ENCODE results near the gene PNPLA6. TPM values are rescaled to one million over a fixed set of nuclear protein-coding genes. Genes with fewer than 3 reads are reported as not detected.
A peak's percentile ranks its signal among the peaks of the same experiment; 100 is the strongest.

Gene PNPLA6
- polyA plus RNA-seq, 3 donors = 11.2 to 178 (median 14.4) TPM

DNA sequence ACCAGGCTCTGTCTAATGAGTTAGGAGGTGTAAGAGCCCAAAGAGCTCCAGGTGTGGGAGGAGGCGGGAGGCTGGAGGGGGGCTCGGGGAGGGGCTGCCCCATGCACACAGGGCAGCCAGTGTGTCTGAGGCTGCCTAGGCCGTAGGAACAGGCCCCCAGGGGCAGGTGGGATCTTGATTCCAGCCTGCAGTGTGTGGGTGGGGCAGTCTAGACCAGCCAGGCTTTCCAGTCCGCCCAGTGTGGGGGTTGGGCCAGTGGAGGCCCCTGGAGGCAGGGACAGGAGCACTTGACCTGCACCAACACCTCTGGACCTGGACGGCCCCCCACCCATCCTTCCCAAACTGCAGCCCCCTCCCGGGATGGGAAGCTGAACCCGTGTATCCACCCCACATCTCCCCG lies 54.7 kb downstream of the PNPLA6 start:
- Mint-ChIP-seq H3K4me3 (no peak overlapping the region), H3K9me3 (peaks cover 0 to 8% (median 0%) of the 10 kb centered on the region in 7 donors), H3K36me3 (peaks cover 0 to 2% of the 10 kb centered on the region in 2 donors), H3K27ac (no peak overlapping the region), H3K4me1 (peaks cover 2% of the 10 kb centered on the region), H3K27me3 (ENCODE audit: low read depth in 3 of 3) (peaks cover 26 to 46% (median 45%) of the 10 kb centered on the region in 3 donors)
- intact Hi-C loops (cut with micrococcal nuclease) = no loop called here
- peaks cover 0 to 4% of the 10 kb centered on the region in 2 donors for H3K4me1 ChIP-seq (ENCODE audit: control insufficient read depth in 1 of 2, insufficient read depth in 2 of 2, low read length in 2 of 2)
- no peaks in the 10 kb centered on the region for H3K79me2 ChIP-seq (ENCODE audit: insufficient read depth, low read length)
- DNase-seq = no peak
- peaks cover 0 to 4% of the 10 kb centered on the region in 2 donors for H3K9me3 ChIP-seq (replicated peaks in 1 of 2; ENCODE audit: control insufficient read depth in 1 of 2, insufficient read depth in 1 of 2, low read length in 2 of 2)
- no peaks in the 10 kb centered on the region for H4K20me1 ChIP-seq (ENCODE audit: insufficient read depth, low read length)
- H3K9ac ChIP-seq (ENCODE audit: insufficient read depth, low read length, poor library complexity, severe bottlenecking) = no peak overlapping the region
- WGBS (ENCODE audit: insufficient coverage) = 78% methylated on average over 6 of the region's 8 CpGs
- H3K4me2 ChIP-seq (replicated peaks; ENCODE audit: extremely low read depth, low read length, poor library complexity, severe bottlenecking) = no peak overlapping the region
- TF ChIP-seq CTCF (IDR thresholded peaks at IDR 0.05) = no peak
- no peak overlapping the region for H2AFZ ChIP-seq (ENCODE audit: insufficient read depth, low read depth, low read length, poor library complexity, severe bottlenecking)
- peaks cover 10 to 22% of the 10 kb centered on the region in 2 donors for H3K27me3 ChIP-seq (ENCODE audit: control insufficient read depth in 2 of 2, insufficient read depth in 2 of 2, low read length in 2 of 2)
- no peak overlapping the region for H3K4me3 ChIP-seq (replicated peaks in 1 of 3; ENCODE audit: low read depth in 2 of 3, low read length in 3 of 3)
- no peaks in the 10 kb centered on the region for H3K36me3 ChIP-seq (replicated peaks in 1 of 2; ENCODE audit: control insufficient read depth in 1 of 2, insufficient read depth in 2 of 2, low read length in 2 of 2)
- no peak overlapping the region for H3K27ac ChIP-seq (ENCODE audit: low read depth in 1 of 2, low read length in 2 of 2)

DNA sequence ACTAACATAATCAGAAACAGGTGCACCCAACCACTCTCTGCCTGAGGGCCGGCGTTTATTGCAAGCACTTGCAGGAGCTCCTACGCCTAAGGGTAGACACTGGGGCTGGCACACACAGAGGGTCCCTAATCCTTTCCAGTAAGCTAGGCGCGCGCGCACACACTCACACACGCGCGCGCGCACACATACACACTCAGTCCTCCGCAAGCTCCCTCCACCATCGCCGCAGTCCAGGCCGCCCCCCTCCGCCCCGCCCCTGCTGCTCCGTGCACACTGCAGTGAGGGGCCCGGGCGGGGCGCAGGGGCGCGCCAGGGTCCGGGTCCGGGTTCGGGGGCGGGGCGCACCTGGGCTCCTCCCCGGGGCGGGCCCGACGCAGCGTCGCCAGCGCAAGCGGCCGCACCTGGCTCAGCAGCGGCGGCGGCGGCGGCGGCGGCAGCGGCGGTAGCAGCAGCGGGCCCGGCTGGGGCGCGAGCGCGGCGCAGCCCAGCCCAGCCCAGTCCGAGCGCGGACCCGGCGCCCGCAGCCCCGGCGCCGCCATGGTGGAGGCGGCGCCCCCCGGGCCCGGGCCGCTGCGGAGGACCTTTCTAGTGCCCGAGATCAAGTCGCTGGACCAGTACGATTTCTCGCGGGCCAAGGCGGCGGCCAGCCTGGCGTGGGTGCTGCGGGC lies 60.1 kb downstream of the PNPLA6 start, which contains the start of gene CAMSAP3:
CAMSAP3 (plus strand) TSS at position 398 of the 668 bp plus-strand sequence; CDS start at position 538, 140 bp downstream.
- Histone ChIP-seq H4K20me1 (ENCODE audit: insufficient read depth, low read length) (no peaks in the 10 kb centered on the region), H3K36me3 (replicated peaks in 1 of 2; ENCODE audit: control insufficient read depth in 1 of 2, insufficient read depth in 2 of 2, low read length in 2 of 2) (no peaks in the 10 kb centered on the region), H3K79me2 (ENCODE audit: insufficient read depth, low read length) (no peaks in the 10 kb centered on the region), H3K27ac (ENCODE audit: low read depth in 1 of 2, low read length in 2 of 2) (no peak within 1 kb of the TSS), H3K9ac (ENCODE audit: insufficient read depth, low read length, poor library complexity, severe bottlenecking) (no peak within 1 kb of the TSS), H3K4me3 (replicated peaks in 1 of 3; ENCODE audit: low read depth in 2 of 3, low read length in 3 of 3) (peak within 1 kb of the TSS in 1 of 3 experiments; percentile 60), H3K9me3 (replicated peaks in 1 of 2; ENCODE audit: control insufficient read depth in 1 of 2, insufficient read depth in 1 of 2, low read length in 2 of 2) (peaks cover 0 to 15% of the 10 kb centered on the region in 2 donors), H2AFZ (ENCODE audit: insufficient read depth, low read depth, low read length, poor library complexity, severe bottlenecking) (no peak within 1 kb of the TSS), H3K4me1 (ENCODE audit: control insufficient read depth in 1 of 2, insufficient read depth in 2 of 2, low read length in 2 of 2) (peaks cover 4 to 6% of the 10 kb centered on the region in 2 donors), H3K27me3 (ENCODE audit: control insufficient read depth in 2 of 2, insufficient read depth in 2 of 2, low read length in 2 of 2) (peaks cover 33 to 51% of the 10 kb centered on the region in 2 donors), H3K4me2 (replicated peaks; ENCODE audit: extremely low read depth, low read length, poor library complexity, severe bottlenecking) (peak within 1 kb of the TSS; percentile 66)
- Mint-ChIP-seq H3K27me3 (ENCODE audit: low read depth in 3 of 3) (peaks cover 54 to 66% (median 63%) of the 10 kb centered on the region in 3 donors), H3K36me3 (peaks cover 0 to 2% of the 10 kb centered on the region in 2 donors), H3K4me3 (peak within 1 kb of the TSS; percentile 71 to 82), H3K4me1 (peaks cover 6% of the 10 kb centered on the region), H3K27ac (peak within 1 kb of the TSS in 1 of 7 donors; percentile 9), H3K9me3 (peaks cover 0 to 20% (median 2%) of the 10 kb centered on the region in 7 donors)
- intact Hi-C loops (cut with micrococcal nuclease) = no loop called here
- DNase-seq = no peak
- no peak for TF ChIP-seq CTCF (IDR thresholded peaks at IDR 0.05)
- WGBS (ENCODE audit: insufficient coverage) = under 1% methylated on average over 69 of the region's 78 CpGs

All from CD14-positive monocyte (primary cell).